Measurements from ENCODE around the gene RAB41. TPM values are rescaled to one million over a fixed set of nuclear protein-coding genes. Genes with fewer than 3 reads are reported as not detected.

The RAB41 gene
- total RNA-seq, 1 experiment from 2014 or later: not detected

DNA sequence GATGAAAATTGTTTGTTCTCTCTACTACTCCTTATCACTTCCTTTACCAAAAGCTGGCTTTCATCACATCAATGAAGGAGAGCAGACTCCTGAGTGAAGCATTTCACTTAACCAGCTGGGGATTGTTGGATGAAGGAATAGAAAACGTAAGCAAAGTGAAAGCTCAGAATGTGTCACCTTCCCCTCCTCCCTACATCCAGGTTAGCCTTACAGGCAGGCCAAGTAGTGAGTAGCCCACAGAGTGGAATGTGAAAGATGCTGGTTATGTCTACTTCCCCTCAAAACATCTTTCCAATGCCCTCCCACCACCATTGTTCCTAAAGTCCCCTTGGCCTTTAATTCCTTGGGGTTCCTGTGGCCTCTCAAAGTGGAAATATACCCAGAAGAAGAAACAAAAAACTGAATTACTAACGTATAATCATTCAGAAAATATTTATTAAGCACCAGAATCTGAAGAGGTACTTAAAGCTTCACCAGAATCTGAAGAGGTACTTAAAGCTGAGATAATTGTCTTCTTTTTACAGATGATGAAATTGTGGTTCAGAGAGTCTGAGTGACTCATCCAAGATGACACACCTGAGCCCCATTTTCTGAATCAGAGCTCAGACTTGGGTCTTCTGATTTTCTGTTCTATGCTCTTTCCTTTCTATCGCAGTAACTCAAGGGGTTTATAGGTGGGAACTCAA is 28.5 kb upstream of the RAB41 start:
- no peak overlapping the region for H3K18ac ChIP-seq (ENCODE audit: insufficient read length, low read depth, low read length)
- H3K9me3 ChIP-seq (ENCODE audit: control insufficient read depth, low read depth, low read length): peaks cover 42% of the 10 kb centered on the region
- no peak overlapping the region for H3K27ac ChIP-seq (ENCODE audit: insufficient read length, low read depth, low read length)
- no peaks in the 10 kb centered on the region for H3K4me1 ChIP-seq (ENCODE audit: insufficient read depth, low read length)
- H4K5ac ChIP-seq (ENCODE audit: insufficient read length, low read depth, low read length): no peak overlapping the region
- H3K27me3 Mint-ChIP-seq (ENCODE audit: low read depth): no peaks in the 10 kb centered on the region
- no peak overlapping the region for H2AK5ac ChIP-seq (ENCODE audit: insufficient read length, low read length)
- H4K20me1 ChIP-seq (ENCODE audit: control insufficient read depth, insufficient read depth, insufficient read length): no peaks in the 10 kb centered on the region
- no peak overlapping the region for H3K56ac ChIP-seq (ENCODE audit: insufficient read length, low read depth, low read length)
- H3K9ac ChIP-seq (ENCODE audit: extremely low read depth, insufficient read length, low read length): no peak overlapping the region
- H2BK12ac ChIP-seq (ENCODE audit: insufficient read length, low read depth, low read length): no peak overlapping the region
- H3K36me3 Mint-ChIP-seq (ENCODE audit: insufficient read depth in 1 of 3, low read depth in 3 of 3): peaks cover 0 to 5% (median 0%) of the 10 kb centered on the region in 3 experiments; a peak in 3 of 7 replicates
- no CpG with 5 or more reads among the region's 3 CpGs for WGBS (ENCODE audit: extremely low coverage, insufficient read length, low lambda C conversion rate)
- H3K14ac ChIP-seq (ENCODE audit: insufficient read depth, low read length): no peak overlapping the region
- no peak overlapping the region for H2AFZ ChIP-seq (ENCODE audit: low read length)
- no peak for DNase-seq
- H3K79me1 ChIP-seq (ENCODE audit: insufficient read depth, low read depth, low read length, poor library complexity, severe bottlenecking): no peaks in the 10 kb centered on the region
- H4K91ac ChIP-seq (ENCODE audit: insufficient read length, low read depth, low read length): no peak overlapping the region
- no peak overlapping the region for H2BK120ac ChIP-seq (ENCODE audit: low read depth, low read length, poor library complexity, severe bottlenecking)
- H3K23ac ChIP-seq (ENCODE audit: insufficient read length, low read depth, low read length): no peak overlapping the region
- H3K79me2 ChIP-seq (ENCODE audit: insufficient read depth, low read length): no peaks in the 10 kb centered on the region
- H3K23me2 ChIP-seq (ENCODE audit: insufficient read length, low read depth, low read length, poor library complexity, severe bottlenecking): no peaks in the 10 kb centered on the region
- H2BK15ac ChIP-seq (ENCODE audit: low read depth, low read length): no peak overlapping the region
- H3K4me3 Mint-ChIP-seq: no peak overlapping the region
- H4K8ac ChIP-seq (replicated peaks; ENCODE audit: insufficient read length, low read depth, low read length): no peak overlapping the region
- H3K4me1 Mint-ChIP-seq: peaks cover 10% of the 10 kb centered on the region in 2 experiments
- no peak overlapping the region for H3T11ph ChIP-seq (ENCODE audit: low read length)
- no peak overlapping the region for H2BK5ac ChIP-seq (ENCODE audit: insufficient read length, low read length)
- H2BK20ac ChIP-seq (ENCODE audit: low read depth, low read length, poor library complexity, severe bottlenecking): no peak overlapping the region
- H3K4ac ChIP-seq (ENCODE audit: low read depth, low read length): no peak overlapping the region
- no peak overlapping the region for H3K4me2 ChIP-seq (ENCODE audit: insufficient read depth, insufficient read length, low read length)
- H3K9me3 Mint-ChIP-seq: peaks cover 68 to 78% of the 10 kb centered on the region in 2 experiments
- H3K27me3 ChIP-seq (ENCODE audit: insufficient read depth, low read length): no peaks in the 10 kb centered on the region
- H3K27ac Mint-ChIP-seq: no peak overlapping the region
- TF ChIP-seq CTCF (conservative IDR thresholded peaks at IDR 0.05): no peak
